GM06990 (cell line): Measurements from ENCODE around the gene SNU13.
A peak's percentile ranks its signal among the peaks of the same experiment; 100 is the strongest.
"Not testable (repeated sequence)": the region's sequence is repeated elsewhere in the genome, so short reads cannot be mapped to it uniquely, and the experiment has no call there.

Experiments used
- DNase-seq: peaks from one replicate; pipeline ENCODE4 v3.0.0-alpha.2; 2011; ENCODE audit not compliant: insufficient read length; ENCODE audit errors: extremely low read depth
- H3K27me3 ChIP-seq: replicated peaks from 2 replicates; pipeline ENCODE4 v1.6.0; 2011; ENCODE audit warnings: low read length; ENCODE audit not compliant: control insufficient read depth, insufficient read depth
- H3K36me3 ChIP-seq: 2 replicates; pipeline ENCODE4 v1.5.1; 2011; ENCODE audit warnings: low read length; ENCODE audit not compliant: control insufficient read depth, insufficient read depth
- H3K4me3 ChIP-seq: replicated peaks from 2 replicates; pipeline ENCODE4 v1.5.1; 2011; ENCODE audit warnings: low read depth, mild to moderate bottlenecking, control low read depth, low read length
- CTCF ChIP-seq: IDR thresholded peaks from 2 replicates; pipeline ENCODE4 v1.5.1; 2011; ENCODE audit warnings: low read length, control low read depth, mild to moderate bottlenecking, inconsistent platforms; ENCODE audit not compliant: insufficient read depth, poor library complexity, severe bottlenecking

Gene SNU13

DNA sequence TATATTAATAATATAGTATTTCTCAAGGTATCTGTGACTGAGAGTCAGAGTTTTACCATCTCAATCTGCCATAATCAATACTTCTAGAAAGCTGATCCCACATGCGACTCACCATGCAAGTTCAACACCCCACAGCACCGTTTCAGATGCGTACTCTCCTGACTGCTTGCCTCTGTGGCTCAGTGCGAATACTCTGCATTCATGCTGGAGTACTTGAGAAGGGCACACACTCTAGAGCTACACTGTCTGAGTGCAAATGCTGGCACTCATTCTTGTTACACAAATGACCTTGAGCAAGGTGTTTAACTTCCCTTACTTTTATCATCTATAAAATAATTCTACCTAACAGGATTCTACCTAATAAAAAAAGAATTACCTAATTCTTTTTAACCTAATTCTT lies 12.5 kb downstream of the SNU13 start:
- no peak for DNase-seq
- no peak overlapping the region for H3K4me3 ChIP-seq

GRCh38 chr22:41674846-41675340 lies 13.8 kb downstream of the SNU13 start:
- Histone ChIP-seq H3K36me3 (peaks cover 22% of the 10 kb centered on the region), H3K4me3 (no peak overlapping the region), H3K27me3 (no peaks in the 10 kb centered on the region)
- TF ChIP-seq CTCF: no peak
- DNase-seq: no peak

More for the DNA sequence above, 12.5 kb downstream of the SNU13 start:
- Histone ChIP-seq H3K27me3 (no peaks in the 10 kb centered on the region), H3K36me3 (peaks cover 24% of the 10 kb centered on the region)
- TF ChIP-seq CTCF: no peak

DNA sequence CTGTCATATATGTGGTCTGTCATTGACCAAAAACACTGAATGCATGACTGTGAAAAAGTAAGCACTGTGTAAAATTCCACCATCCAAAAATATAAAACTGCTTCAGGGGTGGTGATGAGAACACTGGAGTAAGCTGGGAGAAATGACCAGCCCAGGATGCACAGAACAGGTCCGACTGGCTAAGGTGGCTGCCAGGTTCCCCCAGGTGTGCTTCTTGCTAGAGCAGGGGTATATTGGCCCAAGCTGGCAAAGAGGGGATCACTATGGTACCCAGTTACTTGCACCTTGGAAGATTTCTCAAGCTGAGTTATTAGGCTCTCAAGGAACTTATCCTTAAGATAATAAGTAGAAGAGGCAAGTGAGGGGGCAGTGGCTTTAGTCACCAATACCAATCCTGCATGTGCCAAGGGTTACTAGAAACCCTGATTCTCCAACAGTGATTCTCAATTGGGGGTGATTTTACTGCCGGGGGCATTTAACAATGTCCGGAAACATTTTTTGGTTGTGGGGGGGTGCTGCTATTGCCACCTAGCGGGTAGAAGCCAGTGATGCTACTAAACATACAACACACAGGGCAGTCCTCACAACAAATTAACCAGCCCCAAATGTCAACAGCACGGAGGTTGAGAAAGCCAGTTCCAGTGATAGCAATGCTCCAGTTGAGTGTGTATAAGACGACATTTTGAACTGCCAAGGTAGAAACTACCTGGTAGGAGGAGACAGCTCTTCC lies 15.7 kb downstream of the SNU13 start:
- TF ChIP-seq CTCF: peak; percentile 79
- Histone ChIP-seq H3K36me3 (peaks cover 14% of the 10 kb centered on the region), H3K27me3 (no peaks in the 10 kb centered on the region), H3K4me3 (no peak overlapping the region)
- DNase-seq: no peak

GRCh38 chr22:41672096-41672495 lies 16.6 kb downstream of the SNU13 start:
- H3K36me3 ChIP-seq: peaks cover 13% of the 10 kb centered on the region
- H3K4me3 ChIP-seq, H3K27me3 ChIP-seq, DNase-seq: not testable (repeated sequence)

- no peak for TF ChIP-seq CTCF
- H3K4me3 ChIP-seq: no peak overlapping the region
- peaks cover 5% of the 10 kb centered on the region for H3K36me3 ChIP-seq
- H3K27me3 ChIP-seq: no peaks in the 10 kb centered on the region
- DNase-seq: no peak
Measured at GRCh38 chr22:41668971-41669911, 19.4 kb downstream of the SNU13 start.

DNA sequence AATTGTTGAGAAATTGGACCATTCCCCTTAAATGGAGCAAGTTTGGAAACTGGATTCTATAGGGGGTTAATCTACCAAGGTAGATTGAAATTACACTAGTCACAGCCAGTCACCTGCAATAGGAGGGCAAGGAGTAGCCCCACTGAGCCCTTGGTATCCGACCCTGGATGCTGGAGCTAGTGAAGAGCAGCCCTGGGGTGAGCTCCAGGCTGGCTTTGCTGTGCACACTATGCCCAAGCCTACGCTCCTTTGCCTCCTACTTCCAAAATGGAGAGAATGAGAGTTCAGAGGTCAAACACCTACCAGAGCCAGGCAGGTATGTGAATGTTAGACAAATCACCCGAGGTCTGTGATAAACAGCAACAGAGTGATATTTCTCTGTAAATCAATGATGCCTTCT lies 23.7 kb downstream of the SNU13 start:
- Histone ChIP-seq H3K27me3 (no peaks in the 10 kb centered on the region), H3K36me3 (peaks cover 13% of the 10 kb centered on the region), H3K4me3 (no peak overlapping the region)
- DNase-seq: no peak
- TF ChIP-seq CTCF: no peak
